DOHH2 (cell line): ENCODE measurements around the gene CSGALNACT2.

Experiments
- CTCF ChIP-seq: fragments of 200-600 bp; sonication (generic); IDR thresholded peaks from one replicate; pipeline ENCODE4 v1.5.1; 2014; ENCODE audit warnings: antibody characterized with exemption, mild to moderate bottlenecking, low read depth, low read length; ENCODE audit not compliant: poor library complexity, severe bottlenecking
- EZH2phosphoT487 ChIP-seq: fragments of 200-600 bp; sonication (generic); IDR thresholded peaks from 2 replicates; pipeline ENCODE4 v1.6.1; 2017; ENCODE audit warnings: borderline replicate concordance, mild to moderate bottlenecking, antibody characterized with exemption, low read length, moderate library complexity, mixed read lengths

- TF ChIP-seq CTCF (no peak), EZH2phosphoT487 (no peak)
Measured at GRCh38 chr10:43193496-43194080, 55.3 kb downstream of the CSGALNACT2 start.
